ENCODE measurements around the gene WASHC2C. TPM values are rescaled to one million over a fixed set of nuclear protein-coding genes. Genes with fewer than 3 reads are reported as not detected.
"Not testable (repeated sequence)": the region's sequence is repeated elsewhere in the genome, so short reads cannot be mapped to it uniquely, and the experiment has no call there.

Gene WASHC2C
- total and polyA plus RNA-seq, 4 donors, result 7.8 to 27.3 (median 12.0) TPM

GRCh38 chr10:45819552-45819951 is 92.5 kb downstream of the WASHC2C start:
- Histone ChIP-seq H3K4me1 (ENCODE audit: control insufficient read depth in 4 of 4, insufficient read depth in 4 of 4, low read length in 3 of 4) (no peaks in the 10 kb centered on the region), H3K9me3 (ENCODE audit: control insufficient read depth in 4 of 4, low read length in 3 of 4) (no peaks in the 10 kb centered on the region), H3K27me3 (ENCODE audit: control insufficient read depth in 4 of 4, insufficient read depth in 4 of 4, low read length in 3 of 4) (no peaks in the 10 kb centered on the region), H3K27ac (ENCODE audit: low read depth in 1 of 2, low read length in 2 of 2) (no peak overlapping the region), H3K36me3 (ENCODE audit: control insufficient read depth in 4 of 4, insufficient read depth in 3 of 4, low read depth in 1 of 4, low read length in 3 of 4) (no peaks in the 10 kb centered on the region), H3K4me3 (ENCODE audit: low read depth in 1 of 3, low read length in 3 of 3) (no peak overlapping the region), H3K9ac (ENCODE audit: low read depth in 1 of 2, low read length in 2 of 2) (no peak overlapping the region)
- 78% methylated on average over 9 of the region's 9 CpGs for WGBS
- no peak for DNase-seq (ENCODE audit: low spot score)
- no peak for TF ChIP-seq ATF3 (IDR thresholded peaks at IDR 0.05)
- TF ChIP-seq CTCF (IDR thresholded peaks at IDR 0.05; ENCODE audit: low read depth, low read length, missing input control), result no peak
- no peak for TF ChIP-seq ZBTB33 (IDR thresholded peaks at IDR 0.05)
- TF ChIP-seq RAD21 (IDR thresholded peaks at IDR 0.05), result no peak
- no peak for TF ChIP-seq TAF1 (conservative IDR thresholded peaks at IDR 0.05)
- no peak for TF ChIP-seq HNF4G (IDR thresholded peaks at IDR 0.05)
- TF ChIP-seq NR2F2 (IDR thresholded peaks at IDR 0.05), result no peak
- no peak for TF ChIP-seq YY1 (IDR thresholded peaks at IDR 0.05)
- TF ChIP-seq HNF4A (conservative IDR thresholded peaks at IDR 0.05), result no peak
- no peak for TF ChIP-seq MAX (IDR thresholded peaks at IDR 0.05)
- TF ChIP-seq FOXA1 (IDR thresholded peaks at IDR 0.05), result no peak
- TF ChIP-seq FOXA2 (IDR thresholded peaks at IDR 0.05), result no peak
- no peak for TF ChIP-seq SP1 (IDR thresholded peaks at IDR 0.05)
- no peak for TF ChIP-seq JUND (IDR thresholded peaks at IDR 0.05)
- no peak for TF ChIP-seq EGR1 (IDR thresholded peaks at IDR 0.05; ENCODE audit: low read depth in 2 of 2)
- TF ChIP-seq GABPA (IDR thresholded peaks at IDR 0.05 in 1 of 2, conservative IDR thresholded peaks at IDR 0.05 in 1 of 2), result no peak

GRCh38 chr10:45820107-45820830 is 93.2 kb downstream of the WASHC2C start:
- DNase-seq (ENCODE audit: low spot score); H3K27me3 ChIP-seq (ENCODE audit: control insufficient read depth in 4 of 4, insufficient read depth in 4 of 4, low read length in 3 of 4); H3K27ac ChIP-seq (ENCODE audit: low read depth in 1 of 2, low read length in 2 of 2); H3K9me3 ChIP-seq (ENCODE audit: control insufficient read depth in 4 of 4, low read length in 3 of 4); H3K4me3 ChIP-seq (ENCODE audit: low read depth in 1 of 3, low read length in 3 of 3); H3K9ac ChIP-seq (ENCODE audit: low read depth in 1 of 2, low read length in 2 of 2); H3K4me1 ChIP-seq (ENCODE audit: control insufficient read depth in 4 of 4, insufficient read depth in 4 of 4, low read length in 3 of 4); H3K36me3 ChIP-seq (ENCODE audit: control insufficient read depth in 4 of 4, insufficient read depth in 3 of 4, low read depth in 1 of 4, low read length in 3 of 4): not testable (repeated sequence)
- WGBS, result 79% methylated on average over 6 of the region's 6 CpGs

GRCh38 chr10:45822918-45823317 is 95.9 kb downstream of the WASHC2C start:
- DNase-seq (ENCODE audit: low spot score); H3K27me3 ChIP-seq (ENCODE audit: control insufficient read depth in 4 of 4, insufficient read depth in 4 of 4, low read length in 3 of 4); H3K9me3 ChIP-seq (ENCODE audit: control insufficient read depth in 4 of 4, low read length in 3 of 4); H3K9ac ChIP-seq (ENCODE audit: low read depth in 1 of 2, low read length in 2 of 2); H3K4me3 ChIP-seq (ENCODE audit: low read depth in 1 of 3, low read length in 3 of 3); H3K4me1 ChIP-seq (ENCODE audit: control insufficient read depth in 4 of 4, insufficient read depth in 4 of 4, low read length in 3 of 4); H3K27ac ChIP-seq (ENCODE audit: low read depth in 1 of 2, low read length in 2 of 2); H3K36me3 ChIP-seq (ENCODE audit: control insufficient read depth in 4 of 4, insufficient read depth in 3 of 4, low read depth in 1 of 4, low read length in 3 of 4): not testable (repeated sequence)
- 54% methylated on average over 2 of the region's 2 CpGs for WGBS

Small RNAs within 50 kb of the gene (small RNA-seq; reads per million reads assigned to genes)
- gene AC012044.1, result not detected

Other genes with a start within 250 kb of the WASHC2C start
- 10 to 100 TPM; 11.4 to 15.7 TPM for gene ZFAND4, start 54.5 kb upstream of the WASHC2C start, total RNA-seq
- 1 to 10 TPM; 3.2 to 4.6 TPM for gene ZFAND4, start 54.5 kb upstream of the WASHC2C start, polyA plus RNA-seq
- 1 to 10 TPM; 3.2 to 6.6 TPM for gene AGAP4, start 120.2 kb downstream of the WASHC2C start, total RNA-seq
- 1 to 10 TPM; 1.9 to 5.3 TPM for gene AGAP4, start 120.2 kb downstream of the WASHC2C start, polyA plus RNA-seq
- gene TIMM23, start 245.2 kb downstream of the WASHC2C start, total RNA-seq, result 10 to 100 TPM; 42.7 to 42.8 TPM
- gene TIMM23, start 245.2 kb downstream of the WASHC2C start, polyA plus RNA-seq, result 10 to 100 TPM; 41.8 to 66.8 TPM